Loucy (cell line): ENCODE results near the gene LHX4.

ENCODE experiments used
- H2AFZ ChIP-seq: fragments of 200-600 bp; sonication (generic); 2 replicates; pipeline ENCODE4 v1.6.0; 2016; ENCODE audit warnings: antibody characterized with exemption, mild to moderate bottlenecking, low read length, moderate library complexity
- H3F3A ChIP-seq: fragments of 200-600 bp; 2 replicates; pipeline ENCODE4 v1.6.0; 2016; ENCODE audit warnings: antibody characterized with exemption, low read depth, mild to moderate bottlenecking
- H3K27me3 ChIP-seq: fragments of 200-600 bp; sonication (generic); 2 replicates; pipeline ENCODE4 v1.6.1; 2014; ENCODE audit warnings: low read length, mild to moderate bottlenecking; ENCODE audit not compliant: insufficient read depth, poor library complexity, severe bottlenecking
- H3K36me3 ChIP-seq: fragments of 200-600 bp; sonication (generic); 2 replicates; pipeline ENCODE4 v1.6.1; 2016; ENCODE audit warnings: low read length; ENCODE audit not compliant: insufficient read depth
- H3K4me1 ChIP-seq: fragments of 200-600 bp; sonication (generic); 2 replicates; pipeline ENCODE4 v1.5.1; 2014; ENCODE audit warnings: low read length, mild to moderate bottlenecking; ENCODE audit not compliant: insufficient read depth, poor library complexity, severe bottlenecking
- H3K4me2 ChIP-seq: fragments of 200-600 bp; sonication (generic); 2 replicates; pipeline ENCODE4 v1.6.0; 2014; ENCODE audit warnings: antibody characterized with exemption, low read length, low read depth, mild to moderate bottlenecking; ENCODE audit not compliant: poor library complexity, severe bottlenecking
- H3K4me3 ChIP-seq: fragments of 200-600 bp; sonication (generic); 2 replicates; pipeline ENCODE4 v1.5.1; 2014; ENCODE audit warnings: low read length, mild to moderate bottlenecking, mixed read lengths; ENCODE audit not compliant: poor library complexity, severe bottlenecking
- H3K79me2 ChIP-seq: fragments of 200-600 bp; sonication (generic); 2 replicates; pipeline ENCODE4 v1.6.1; 2014; ENCODE audit warnings: low read length; ENCODE audit not compliant: insufficient read depth
- H3K9ac ChIP-seq: fragments of 200-600 bp; sonication (generic); 2 replicates; pipeline ENCODE4 v1.6.0; 2014; ENCODE audit warnings: mild to moderate bottlenecking, low read depth, low read length, moderate library complexity; ENCODE audit not compliant: poor library complexity, severe bottlenecking
- H3K9me2 ChIP-seq: fragments of 200-600 bp; sonication (generic); replicated peaks from 2 replicates; pipeline ENCODE4 v1.6.1; 2016; ENCODE audit warnings: low read depth, low read length, mixed read lengths
- H3K9me3 ChIP-seq: fragments of 200-600 bp; sonication (generic); 2 replicates; pipeline ENCODE4 v1.6.1; 2014; ENCODE audit warnings: mild to moderate bottlenecking, antibody characterized with exemption, low read length, low read depth; ENCODE audit not compliant: insufficient read depth
- H4K20me1 ChIP-seq: fragments of 200-600 bp; sonication (generic); 2 replicates; pipeline ENCODE4 v1.6.0; 2014; ENCODE audit warnings: antibody characterized with exemption, low read length, mild to moderate bottlenecking; ENCODE audit not compliant: insufficient read depth, poor library complexity, severe bottlenecking
- EZH2phosphoT487 ChIP-seq: fragments of 200-600 bp; IDR thresholded peaks from 2 replicates; pipeline ENCODE4 v1.6.1; 2018; ENCODE audit warnings: antibody characterized with exemption, mild to moderate bottlenecking, moderate library complexity, borderline replicate concordance
- TF ChIP-seq, protein P1 (sequence below): fragments of 200-600 bp; sonication (generic); conservative IDR thresholded peaks from 2 replicates; pipeline ENCODE4 v1.5.1; 2014; ENCODE audit warnings: mild to moderate bottlenecking, antibody characterized with exemption, low read length

The LHX4 gene

DNA sequence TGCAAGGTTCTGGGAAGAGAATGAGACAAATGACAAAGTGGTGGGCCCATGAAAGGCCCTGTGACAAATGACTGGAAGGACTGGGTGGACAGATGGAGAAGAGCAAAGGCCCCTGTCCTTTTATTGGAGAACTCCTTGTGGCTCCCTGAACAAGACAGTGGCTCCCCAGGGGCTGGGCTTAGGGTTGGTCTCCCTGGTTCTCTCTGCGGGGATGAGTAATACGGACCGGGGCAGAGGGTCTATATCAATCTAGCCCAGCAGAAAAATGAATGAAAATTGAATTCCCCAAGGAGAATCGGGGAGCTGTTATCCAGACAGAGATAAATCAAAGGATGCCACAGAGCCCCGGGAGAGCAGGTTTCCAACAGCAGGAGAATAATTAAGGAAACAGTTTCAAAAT, 5.2 kb upstream of the LHX4 start:
- Histone ChIP-seq H3K4me2 (no peak overlapping the region), H3K9me2 (no peaks in the 10 kb centered on the region), H3K36me3 (no peaks in the 10 kb centered on the region), H4K20me1 (no peaks in the 10 kb centered on the region), H3F3A (no peaks in the 10 kb centered on the region), H2AFZ (no peak overlapping the region), H3K9ac (no peak overlapping the region), H3K79me2 (no peaks in the 10 kb centered on the region), H3K9me3 (no peaks in the 10 kb centered on the region), H3K4me3 (no peak overlapping the region), H3K4me1 (no peaks in the 10 kb centered on the region), H3K27me3 (no peaks in the 10 kb centered on the region)
- TF ChIP-seq, protein P1, sequence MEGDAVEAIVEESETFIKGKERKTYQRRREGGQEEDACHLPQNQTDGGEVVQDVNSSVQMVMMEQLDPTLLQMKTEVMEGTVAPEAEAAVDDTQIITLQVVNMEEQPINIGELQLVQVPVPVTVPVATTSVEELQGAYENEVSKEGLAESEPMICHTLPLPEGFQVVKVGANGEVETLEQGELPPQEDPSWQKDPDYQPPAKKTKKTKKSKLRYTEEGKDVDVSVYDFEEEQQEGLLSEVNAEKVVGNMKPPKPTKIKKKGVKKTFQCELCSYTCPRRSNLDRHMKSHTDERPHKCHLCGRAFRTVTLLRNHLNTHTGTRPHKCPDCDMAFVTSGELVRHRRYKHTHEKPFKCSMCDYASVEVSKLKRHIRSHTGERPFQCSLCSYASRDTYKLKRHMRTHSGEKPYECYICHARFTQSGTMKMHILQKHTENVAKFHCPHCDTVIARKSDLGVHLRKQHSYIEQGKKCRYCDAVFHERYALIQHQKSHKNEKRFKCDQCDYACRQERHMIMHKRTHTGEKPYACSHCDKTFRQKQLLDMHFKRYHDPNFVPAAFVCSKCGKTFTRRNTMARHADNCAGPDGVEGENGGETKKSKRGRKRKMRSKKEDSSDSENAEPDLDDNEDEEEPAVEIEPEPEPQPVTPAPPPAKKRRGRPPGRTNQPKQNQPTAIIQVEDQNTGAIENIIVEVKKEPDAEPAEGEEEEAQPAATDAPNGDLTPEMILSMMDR, result no peak
- TF ChIP-seq EZH2phosphoT487, result no peak

DNA sequence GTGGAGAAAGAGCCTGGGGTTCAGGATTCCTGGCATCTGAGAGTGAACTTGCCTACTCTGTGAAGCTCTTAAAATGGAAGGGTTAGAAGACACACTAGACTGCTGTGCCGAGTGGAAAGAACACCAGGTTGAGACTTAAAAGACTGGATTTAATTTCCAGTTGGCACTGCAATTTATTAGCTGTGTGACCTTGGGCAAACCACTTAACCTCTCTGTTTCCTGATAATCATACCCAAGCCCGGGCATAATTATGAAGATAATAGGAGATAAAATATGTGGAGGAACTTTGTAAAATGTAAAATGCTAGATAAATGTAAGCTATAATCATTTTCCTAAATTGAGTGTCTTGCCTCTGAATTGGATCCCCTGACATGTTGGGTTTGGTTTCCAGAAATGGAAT, 4.7 kb upstream of the LHX4 start:
- Histone ChIP-seq H3F3A (no peaks in the 10 kb centered on the region), H3K36me3 (no peaks in the 10 kb centered on the region), H3K79me2 (no peaks in the 10 kb centered on the region), H3K9me3 (no peaks in the 10 kb centered on the region), H3K27me3 (no peaks in the 10 kb centered on the region), H3K9me2 (no peaks in the 10 kb centered on the region), H3K9ac (no peak overlapping the region), H2AFZ (no peak overlapping the region), H4K20me1 (no peaks in the 10 kb centered on the region), H3K4me1 (no peaks in the 10 kb centered on the region), H3K4me2 (no peak overlapping the region), H3K4me3 (no peak overlapping the region)
- no peak for TF ChIP-seq EZH2phosphoT487
- TF ChIP-seq, protein P1, result no peak

DNA sequence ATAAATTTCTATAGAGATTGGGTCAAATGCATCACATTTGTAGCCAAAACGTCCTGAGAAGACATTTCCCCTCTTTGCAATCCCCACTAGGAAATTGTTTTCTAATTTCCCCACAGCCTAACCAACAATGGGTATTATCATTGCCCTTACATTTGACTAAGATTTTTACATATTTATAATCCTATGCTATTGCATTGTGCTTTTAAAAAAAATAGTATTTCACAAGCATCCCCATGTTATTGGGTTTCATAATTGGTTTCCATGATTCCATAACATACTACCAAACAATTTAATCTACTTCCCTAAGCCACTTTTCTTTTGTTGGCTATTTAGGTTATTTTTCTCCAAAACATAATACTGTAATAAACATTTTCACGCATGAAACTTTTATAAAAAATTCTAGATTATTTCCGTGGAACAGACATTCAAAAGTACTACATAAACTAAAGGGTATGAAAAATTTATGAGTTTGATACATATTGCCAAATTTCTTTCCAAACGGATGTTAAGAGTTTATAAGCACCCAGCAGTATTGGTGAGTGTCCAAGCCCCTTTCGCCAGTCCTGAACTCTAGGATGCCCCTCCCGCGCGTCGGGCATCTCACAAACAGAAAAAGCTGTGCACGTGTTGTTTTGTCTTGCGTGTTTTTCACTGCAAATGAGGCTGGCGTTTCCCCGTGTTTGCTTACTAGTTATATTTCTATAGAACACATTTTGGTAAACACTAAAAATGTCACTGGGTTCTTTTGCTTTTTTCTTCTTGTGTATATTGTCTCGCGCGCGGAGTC, 2.0 kb upstream of the LHX4 start:
- no peak overlapping the region for H3K4me3 ChIP-seq
- no peak overlapping the region for H3K4me2 ChIP-seq
- no peak overlapping the region for H3K9ac ChIP-seq
- H3F3A ChIP-seq, result no peaks in the 10 kb centered on the region
- no peaks in the 10 kb centered on the region for H3K36me3 ChIP-seq
- H3K27me3 ChIP-seq, result no peaks in the 10 kb centered on the region
- H3K79me2 ChIP-seq, result no peaks in the 10 kb centered on the region
- H3K9me3 ChIP-seq, result no peaks in the 10 kb centered on the region
- TF ChIP-seq, protein P1, result no peak
- no peak for TF ChIP-seq EZH2phosphoT487
- no peaks in the 10 kb centered on the region for H4K20me1 ChIP-seq
- H3K4me1 ChIP-seq, result no peaks in the 10 kb centered on the region
- no peak overlapping the region for H2AFZ ChIP-seq
- no peaks in the 10 kb centered on the region for H3K9me2 ChIP-seq
